Endodermal cell (in vitro differentiated cells): ENCODE results near the gene TFF1. TPM values are rescaled to one million over a fixed set of nuclear protein-coding genes. Genes with fewer than 3 reads are reported as not detected.

Source experiments
- DNase-seq: peaks from one replicate; pipeline ENCODE4 v3.0.0-alpha.2; 2017
- H3K27ac ChIP-seq: 2 replicates; pipeline ENCODE4 v1.5.1; 2013; ENCODE audit warnings: mild to moderate bottlenecking, low read depth, low read length, moderate library complexity
- H3K27me3 ChIP-seq: 2 replicates; pipeline ENCODE4 v1.6.1; 2013; ENCODE audit warnings: mild to moderate bottlenecking, low read length, moderate library complexity; ENCODE audit not compliant: insufficient read depth, control insufficient read depth, poor library complexity, severe bottlenecking
- H3K36me3 ChIP-seq: 2 replicates; pipeline ENCODE4 v1.7.0; 2013; ENCODE audit warnings: mild to moderate bottlenecking, low read length, moderate library complexity; ENCODE audit not compliant: control insufficient read depth, insufficient read depth
- H3K4me1 ChIP-seq: one replicate; pipeline ENCODE4 v1.7.0; 2013; ENCODE audit warnings: low read length; ENCODE audit not compliant: control insufficient read depth, insufficient read depth
- H3K4me3 ChIP-seq: 2 replicates; pipeline ENCODE4 v1.5.1; 2013; ENCODE audit warnings: mild to moderate bottlenecking, low read length, moderate library complexity
- H3K9ac ChIP-seq: 2 replicates; pipeline ENCODE4 v1.6.1; 2013; ENCODE audit warnings: mild to moderate bottlenecking, low read length, moderate library complexity; ENCODE audit not compliant: poor library complexity, severe bottlenecking; ENCODE audit errors: extremely low read depth
- H3K9me3 ChIP-seq: 2 replicates; pipeline ENCODE4 v1.6.1; 2013; ENCODE audit warnings: mild to moderate bottlenecking, low read length, moderate library complexity; ENCODE audit not compliant: control insufficient read depth
- H3K27ac Mint-ChIP-seq: 2 replicates; pipeline ENCODE4 v1.8.0; 2020; ENCODE audit warnings: mixed read lengths
- H3K27me3 Mint-ChIP-seq: 2 replicates; pipeline ENCODE4 v1.8.0; 2021; ENCODE audit warnings: mild to moderate bottlenecking, mixed read lengths; ENCODE audit not compliant: insufficient read depth
- H3K36me3 Mint-ChIP-seq: 2 replicates; pipeline ENCODE4 v1.8.0; 2020; ENCODE audit warnings: low read depth, mixed read lengths
- H3K4me1 Mint-ChIP-seq: 2 replicates; pipeline ENCODE4 v1.8.0; 2020; ENCODE audit warnings: mixed read lengths
- H3K4me3 Mint-ChIP-seq: 2 replicates; pipeline ENCODE4 v1.8.0; 2020; ENCODE audit warnings: mild to moderate bottlenecking, moderate library complexity, mixed read lengths
- H3K9me3 Mint-ChIP-seq: 2 replicates; pipeline ENCODE4 v1.8.0; 2020; ENCODE audit warnings: mild to moderate bottlenecking, mixed read lengths
- CTCF ChIP-seq: fragments of 200-600 bp; sonication (generic); conservative IDR thresholded peaks from 2 replicates; pipeline ENCODE4 v1.5.0; 2021; ENCODE audit warnings: antibody characterized with exemption, mild to moderate bottlenecking
- WGBS, 2 experiments: methylation state at CpG; one replicate each; pipeline versions ENCODE4 v1.1.5 to v1.1.7; 2013; ENCODE audit warnings: missing lambda C conversion rate in 2 of 2, mixed read lengths in 1 of 2; ENCODE audit not compliant: insufficient coverage in 1 of 2, insufficient read length in 1 of 2; 5-methylcytosine and 5-hydroxymethylcytosine counted together
- long read RNA-seq, 4 experiments: library from polyadenylated mRNA in 2 of 4; library from RNA in 1 of 4; library from capped mRNA in 1 of 4; stranded (forward) in 3 of 4; unstranded in 1 of 4; transcript quantifications; one replicate each; pipeline ENCODE4 v2.0.0, GENCODE V29; 2020 to 2021; ENCODE audit warnings: inconsistent platforms in 1 of 4
- polyA plus RNA-seq, 2 experiments: library from polyadenylated mRNA; stranded (reverse); fragments of 50-300 nt; gene quantifications; one replicate each; pipeline ENCODE4 v1.2.3, GENCODE V29; 2013
- total RNA-seq, 2 donors: library from RNA; stranded (reverse); fragmentation: NEBNext Ultra II Directional in 1 of 2; extraction: Animal tissue kit (Norgen Biotek cat#: 25700) in 1 of 2; gene quantifications; 2 replicates in 1 of 2; 3 replicates in 1 of 2; pipeline ENCODE4 v1.2.1, GENCODE V29; 2021

The TFF1 gene
- total RNA-seq, result 1 to 10 TPM; 1.6 to 3.7 TPM
- 1.5 TPM for polyA plus RNA-seq (2013, experiment 1 of 2)
- polyA plus RNA-seq (2013, experiment 2 of 2), result 3.2 TPM
- long read RNA-seq, experiment 1, partial matches to known transcripts, result 0 of 3 reads
- long read RNA-seq, experiment 1, other reads (novel, unspliced or antisense), result 1 of 3 reads
- long read RNA-seq, experiment 2, result 0 reads
- long read RNA-seq, experiment 3, result 0 reads
- long read RNA-seq, experiment 4, result 0 reads

GRCh38 chr21:42366292-42367010 is at the start of gene TFF1:
Gene TFF1 (minus strand): TSS chr21:42366535. CDS start chr21:42366495, 40 bp downstream.
- no peaks in the 10 kb centered on the region for H3K36me3 ChIP-seq
- Mint-ChIP-seq H3K9me3 (no peaks in the 10 kb centered on the region), H3K4me3 (no peak within 1 kb of the TSS), H3K4me1 (peaks cover 11% of the 10 kb centered on the region), H3K27me3 (peaks cover 2% of the 10 kb centered on the region), H3K36me3 (no peaks in the 10 kb centered on the region), H3K27ac (no peak within 1 kb of the TSS)
- TF ChIP-seq CTCF, result no peak
- peaks cover 4% of the 10 kb centered on the region for H3K4me1 ChIP-seq
- no peak within 1 kb of the TSS for H3K27ac ChIP-seq
- H3K27me3 ChIP-seq, result no peaks in the 10 kb centered on the region
- 88 to 90% methylated on average over 17 to 19 of the region's 19 CpGs for WGBS, 2 experiments
- H3K9me3 ChIP-seq, result no peaks in the 10 kb centered on the region
- no peak within 1 kb of the TSS for H3K9ac ChIP-seq
- H3K4me3 ChIP-seq, result no peak within 1 kb of the TSS
- no peak for DNase-seq

- no peak for TF ChIP-seq CTCF
- H3K9ac ChIP-seq, result no peak overlapping the region
- H3K9me3 Mint-ChIP-seq, result no peaks in the 10 kb centered on the region
- no peaks in the 10 kb centered on the region for H3K4me1 ChIP-seq
- no peak overlapping the region for H3K4me3 Mint-ChIP-seq
- no peaks in the 10 kb centered on the region for H3K27me3 Mint-ChIP-seq
- no peaks in the 10 kb centered on the region for H3K36me3 Mint-ChIP-seq
- H3K27ac ChIP-seq, result no peak overlapping the region
- no peak overlapping the region for H3K4me3 ChIP-seq
- no peaks in the 10 kb centered on the region for H3K36me3 ChIP-seq
- no peaks in the 10 kb centered on the region for H3K9me3 ChIP-seq
- 63 to 77% methylated on average over 22 to 27 of the region's 27 CpGs for WGBS, 2 experiments
- H3K27ac Mint-ChIP-seq, result no peak overlapping the region
- no peak for DNase-seq
- no peaks in the 10 kb centered on the region for H3K4me1 Mint-ChIP-seq
- H3K27me3 ChIP-seq, result no peaks in the 10 kb centered on the region
Measured at GRCh38 chr21:42414928-42415769, 48.8 kb upstream of the TFF1 start.

- Mint-ChIP-seq H3K4me3 (no peak overlapping the region), H3K27me3 (no peaks in the 10 kb centered on the region), H3K27ac (no peak overlapping the region), H3K4me1 (no peaks in the 10 kb centered on the region), H3K9me3 (no peaks in the 10 kb centered on the region), H3K36me3 (no peaks in the 10 kb centered on the region)
- Histone ChIP-seq H3K4me1 (no peaks in the 10 kb centered on the region), H3K27me3 (no peaks in the 10 kb centered on the region), H3K36me3 (no peaks in the 10 kb centered on the region), H3K9me3 (no peaks in the 10 kb centered on the region), H3K9ac (no peak overlapping the region), H3K4me3 (no peak overlapping the region), H3K27ac (no peak overlapping the region)
- 91 to 96% methylated on average over 6 to 8 of the region's 8 CpGs for WGBS, 2 experiments
- DNase-seq, result no peak
- no peak for TF ChIP-seq CTCF
Measured at GRCh38 chr21:42414553-42414927, 48.2 kb upstream of the TFF1 start.
